GM12878 (cell line): Measurements from ENCODE around the gene ADAD1. TPM values are rescaled to one million over a fixed set of nuclear protein-coding genes. Genes with fewer than 3 reads are reported as not detected.

Experiments used
- ATAC-seq: fragments of 200-7000 bp; cut with Tn5 transposase; 3 replicates; pipeline ENCODE4 v1.9.1; 2020; ENCODE audit warnings: mild to moderate bottlenecking, moderate library complexity
- BruUV-seq: library from RNA; stranded (reverse); fragments of 400-500 nt; replicated peaks from 2 replicates; lab custom pipeline; 2021; lab: Mats Ljungman, UMichigan
- CTCF ChIA-PET: fragments of 300-600 bp; sonication (Branson Sonifier 250); formaldehyde crosslinking; extraction: SDS; loops from one replicate; lab custom pipeline; 2021; ENCODE audit warnings: inconsistent platforms; lab: Yijun Ruan, JAX
- POLR2A ChIA-PET: fragments of 350-600 bp; formaldehyde crosslinking; extraction: SDS; loops from one replicate; lab custom pipeline; 2021; ENCODE audit warnings: inconsistent platforms; lab: Charles Lee
- RAD21 ChIA-PET: fragments of 300-600 bp; sonication (Branson Sonifier 250); formaldehyde crosslinking; loops from one replicate; lab custom pipeline; 2023; ENCODE audit warnings: antibody characterized with exemption; ENCODE audit not compliant: unreplicated experiment; lab: Charles Lee
- SMC1A ChIA-PET: fragments of 300-600 bp; sonication (Branson Sonifier 250); formaldehyde crosslinking; loops from one replicate; lab custom pipeline; 2023; ENCODE audit not compliant: unreplicated experiment, uncharacterized antibody; lab: Charles Lee
- DNase-seq: peaks from one replicate; pipeline ENCODE4 v3.0.0-alpha.2; 2011; ENCODE audit warnings: low read depth, low spot score
- FAIRE-seq: peaks from 3 replicates; lab custom pipeline; 2011; peaks lifted over from hg19 to GRCh38; lab: Jason Lieb, UNC
- H2AFZ ChIP-seq: 2 replicates; pipeline ENCODE4 v1.6.0; 2011; ENCODE audit warnings: low read depth, low read length, control low read depth; ENCODE audit not compliant: control insufficient read depth
- H3K27ac ChIP-seq: 2 replicates; pipeline ENCODE4 v1.5.1; 2011; ENCODE audit warnings: control low read depth; ENCODE audit not compliant: control insufficient read depth, insufficient read depth
- H3K27me3 ChIP-seq, 2 experiments: replicated peaks in 1 of 2; 2 replicates each; pipeline versions ENCODE4 v1.6.0 to v1.6.1; 2011; ENCODE audit warnings: low read length in 1 of 2; ENCODE audit not compliant: control insufficient read depth in 2 of 2, insufficient read depth in 2 of 2
- H3K36me3 ChIP-seq, 2 experiments: 2 replicates each; pipeline ENCODE4 v1.5.1; 2011; ENCODE audit warnings: low read length in 1 of 2; ENCODE audit not compliant: control insufficient read depth in 2 of 2, insufficient read depth in 2 of 2
- H3K4me1 ChIP-seq: 2 replicates; pipeline ENCODE4 v1.6.1; 2011; ENCODE audit warnings: mild to moderate bottlenecking, low read length, moderate library complexity, mixed read lengths; ENCODE audit not compliant: control insufficient read depth, insufficient read depth
- H3K4me2 ChIP-seq: 2 replicates; pipeline ENCODE4 v1.6.0; 2011; ENCODE audit warnings: control low read depth; ENCODE audit not compliant: control insufficient read depth, insufficient read depth
- H3K4me3 ChIP-seq: fragments of 200-600 bp; sonication (generic); 2 replicates; pipeline ENCODE4 v1.5.1; 2016
- H3K79me2 ChIP-seq: 2 replicates; pipeline ENCODE4 v1.6.0; 2011; ENCODE audit warnings: low read length; ENCODE audit not compliant: control insufficient read depth, insufficient read depth
- H3K9ac ChIP-seq: 2 replicates; pipeline ENCODE4 v1.8.0; 2011; ENCODE audit warnings: low read length, control low read depth, mixed read lengths; ENCODE audit not compliant: control insufficient read depth, insufficient read depth
- H3K9me3 ChIP-seq: replicated peaks from 3 replicates; pipeline ENCODE4 v1.5.1; 2011; ENCODE audit warnings: mild to moderate bottlenecking, low read length; ENCODE audit not compliant: control insufficient read depth, insufficient read depth
- H4K20me1 ChIP-seq: 2 replicates; pipeline ENCODE4 v1.6.0; 2011; ENCODE audit not compliant: control insufficient read depth, insufficient read depth
- EP300 ChIP-seq, 2 experiments: fragments of 150-350 bp in 1 of 2; IDR thresholded peaks; 2 replicates each; pipeline ENCODE4 v1.6.1; 2011 to 2012; ENCODE audit warnings: low read depth in 2 of 2, low read length in 2 of 2, borderline replicate concordance in 1 of 2, improper control_type of control experiment in 1 of 2, inconsistent platforms in 1 of 2; ENCODE audit not compliant: control insufficient read depth in 1 of 2
- HDAC2 ChIP-seq: fragments of 200-600 bp; sonication (generic); IDR thresholded peaks from 2 replicates; pipeline ENCODE4 v1.6.1; 2017
- IRF4 ChIP-seq: IDR thresholded peaks from 2 replicates; pipeline ENCODE4 v1.6.1; 2011; ENCODE audit warnings: low read depth, low read length
- NBN ChIP-seq: fragments of 450-650 bp; IDR thresholded peaks from 2 replicates; pipeline ENCODE4 v1.6.1; 2016
- RCOR1 ChIP-seq: conservative IDR thresholded peaks from 2 replicates; pipeline ENCODE4 v1.6.1; 2012; ENCODE audit warnings: low read depth, low read length, improper control_type of control experiment
- SIX5 ChIP-seq: IDR thresholded peaks from 2 replicates; pipeline ENCODE4 v1.6.1; 2011; ENCODE audit warnings: mild to moderate bottlenecking, low read depth, low read length, moderate library complexity; ENCODE audit not compliant: severe bottlenecking
- SPI1 ChIP-seq: IDR thresholded peaks from 2 replicates; pipeline ENCODE4 v1.6.1; 2011; ENCODE audit warnings: low read depth, mild to moderate bottlenecking, low read length, moderate library complexity, borderline replicate concordance; ENCODE audit not compliant: insufficient read depth
- TAF1 ChIP-seq: IDR thresholded peaks from 2 replicates; pipeline ENCODE4 v1.6.1; 2011; ENCODE audit warnings: mild to moderate bottlenecking, low read depth, low read length, borderline replicate concordance
- ZNF274 ChIP-seq: IDR thresholded peaks from one replicate; pipeline ENCODE4 v1.8.0; 2011; ENCODE audit not compliant: insufficient read length, insufficient read depth
- WGBS: methylation state at CpG from one replicate; pipeline ENCODE4 v1.1.6; 2016; ENCODE audit warnings: low lambda C conversion rate; ENCODE audit not compliant: insufficient replicate concordance, insufficient coverage; ENCODE audit errors: missing lambda C conversion rate; 5-methylcytosine and 5-hydroxymethylcytosine counted together
- in situ Hi-C: fragments of 300-500 bp; cut with MboI; formaldehyde crosslinking; loops from 9 replicates; pipeline ENCODE4 v1.14.3; 2018; ENCODE audit warnings: mixed read lengths
- intact Hi-C: fragments of 100-400 bp; cut with micrococcal nuclease; formaldehyde crosslinking; loops from one replicate; pipeline ENCODE4 v1.14.2; 2022; ENCODE audit not compliant: unreplicated experiment
- polyA plus RNA-seq, 11 experiments: library from polyadenylated mRNA; depleted of rRNA in 4 of 11; unstranded in 6 of 11; stranded (reverse) in 5 of 11; fragments of >200 nt; fragmentation: Nextera tagmentation in 4 of 11; fragmentation: Illumina TruSeq in 1 of 11; extraction: Ambion mirVana in 4 of 11; extraction: Trizol in 1 of 11; gene quantifications; 1 replicate in 1 of 11; 2 replicates in 10 of 11; pipeline versions ENCODE4 v1.2.1 to v1.2.3, GENCODE V29; 2011 to 2016; ENCODE audit warnings: inconsistent platforms in 2 of 11, missing spikeins in 2 of 11, low read depth in 1 of 11
- total RNA-seq, 4 experiments: library from RNA; depleted of rRNA in 3 of 4; stranded (reverse); fragments of >200 nt in 3 of 4; fragmentation: Illumina TruSeq in 1 of 4; extraction: Trizol in 1 of 4; gene quantifications; 2 replicates each; pipeline versions ENCODE4 v1.2.1 to v1.2.3, GENCODE V29; 2013 to 2021
- TF ChIP-seq, protein P1 (sequence below): fragments of 450-650 bp; IDR thresholded peaks from 2 replicates; pipeline ENCODE4 v1.6.1; 2017; ENCODE audit warnings: mild to moderate bottlenecking, low read depth, inconsistent platforms; ENCODE audit not compliant: poor library complexity, severe bottlenecking

Gene ADAD1
- total and polyA plus RNA-seq, 10 of the 15 experiments (the other 5 are each of a cell fraction or from before 2014, with no cell fraction given), result not detected

DNA sequence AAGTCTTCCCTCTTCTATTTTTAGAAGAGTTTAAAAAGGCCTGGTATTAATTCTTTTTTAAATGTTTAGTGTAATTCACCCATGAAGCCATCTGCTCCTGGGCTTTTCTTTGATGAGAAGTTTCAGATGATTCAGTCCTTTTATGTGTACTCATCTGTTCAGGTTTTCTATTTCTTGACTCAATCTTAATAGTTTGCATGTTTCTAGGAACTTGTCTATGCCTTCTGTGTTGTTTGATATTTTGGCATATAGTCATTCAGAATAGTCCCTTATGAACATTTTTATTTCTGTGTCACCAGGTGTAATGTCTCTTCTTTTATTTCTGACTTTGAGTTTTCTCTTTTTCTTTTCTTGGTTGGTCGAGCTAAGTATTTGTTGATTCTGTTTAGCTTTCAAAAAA lies 97.9 kb downstream of the ADAD1 start:
- POLR2A ChIA-PET, result no interaction called here
- SMC1A ChIA-PET, result no interaction called here
- ATAC-seq, result no peak

More for the DNA sequence above, 97.9 kb downstream of the ADAD1 start:
- DNase-seq (no peak), FAIRE-seq (no peak)
- H3K4me2 ChIP-seq, result no peak overlapping the region
- H3K27ac ChIP-seq, result no peak overlapping the region
- H4K20me1 ChIP-seq, result no peaks in the 10 kb centered on the region
- intact Hi-C loops (no loop called here), in situ Hi-C loops (no loop called here)
- no peaks in the 10 kb centered on the region for H3K79me2 ChIP-seq
- H2AFZ ChIP-seq, result no peak overlapping the region
- no peaks in the 10 kb centered on the region for H3K9me3 ChIP-seq
- no peaks in the 10 kb centered on the region for H3K36me3 ChIP-seq
- H3K9ac ChIP-seq, result no peak overlapping the region
- TF ChIP-seq ZNF274 (no peak), EP300 (IDR thresholded peaks at IDR 0.05; ENCODE audit: borderline replicate concordance in 1 of 2, control insufficient read depth in 1 of 2, low read depth in 2 of 2, low read length in 2 of 2) (no peak), SIX5 (no peak), IRF4 (no peak), HDAC2 (no peak), TAF1 (no peak), RCOR1 (no peak), SPI1 (no peak), NBN (no peak)
- TF ChIP-seq, protein P1, sequence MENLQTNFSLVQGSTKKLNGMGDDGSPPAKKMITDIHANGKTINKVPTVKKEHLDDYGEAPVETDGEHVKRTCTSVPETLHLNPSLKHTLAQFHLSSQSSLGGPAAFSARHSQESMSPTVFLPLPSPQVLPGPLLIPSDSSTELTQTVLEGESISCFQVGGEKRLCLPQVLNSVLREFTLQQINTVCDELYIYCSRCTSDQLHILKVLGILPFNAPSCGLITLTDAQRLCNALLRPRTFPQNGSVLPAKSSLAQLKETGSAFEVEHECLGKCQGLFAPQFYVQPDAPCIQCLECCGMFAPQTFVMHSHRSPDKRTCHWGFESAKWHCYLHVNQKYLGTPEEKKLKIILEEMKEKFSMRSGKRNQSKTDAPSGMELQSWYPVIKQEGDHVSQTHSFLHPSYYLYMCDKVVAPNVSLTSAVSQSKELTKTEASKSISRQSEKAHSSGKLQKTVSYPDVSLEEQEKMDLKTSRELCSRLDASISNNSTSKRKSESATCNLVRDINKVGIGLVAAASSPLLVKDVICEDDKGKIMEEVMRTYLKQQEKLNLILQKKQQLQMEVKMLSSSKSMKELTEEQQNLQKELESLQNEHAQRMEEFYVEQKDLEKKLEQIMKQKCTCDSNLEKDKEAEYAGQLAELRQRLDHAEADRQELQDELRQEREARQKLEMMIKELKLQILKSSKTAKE, result no peak
- 7% methylated on average over 1 of the region's 1 CpG for WGBS
- no peaks in the 10 kb centered on the region for H3K27me3 ChIP-seq
- CTCF ChIA-PET, result no interaction called here
- RAD21 ChIA-PET, result no interaction called here
- no TSS peak for BruUV-seq
- no peaks in the 10 kb centered on the region for H3K4me1 ChIP-seq
- no peak overlapping the region for H3K4me3 ChIP-seq

Other genes starting within 250 kb of the ADAD1 start
- gene BLTP1, start 226.7 kb upstream of the ADAD1 start, total RNA-seq (2014; rRNA removed), result 22.4 and 26.4 TPM in 2 replicates
- gene BLTP1, start 226.7 kb upstream of the ADAD1 start, total RNA-seq (2014; rRNA removed; fragmentation: Illumina TruSeq; extraction: Trizol), result 29.0 and 33.3 TPM in 2 replicates
- gene BLTP1, start 226.7 kb upstream of the ADAD1 start, total RNA-seq (2021), result 17.3 and 18.8 TPM in 2 replicates
- 38.1 and 52.1 TPM in 2 replicates for gene BLTP1, start 226.7 kb upstream of the ADAD1 start, polyA plus RNA-seq (2011; rRNA removed)
- gene BLTP1, start 226.7 kb upstream of the ADAD1 start, polyA plus RNA-seq (2014; fragmentation: Illumina TruSeq; extraction: Trizol), result 20.8 and 29.3 TPM in 2 replicates
- 1 to 10 TPM; 3.4 to 4.5 TPM for gene BLTP1, start 226.7 kb upstream of the ADAD1 start, polyA plus RNA-seq (2014; fragmentation: Nextera tagmentation; extraction: Ambion mirVana)
- gene BLTP1, start 226.7 kb upstream of the ADAD1 start, polyA plus RNA-seq (2014; rRNA removed), result 13.7 and 13.8 TPM in 2 replicates
- 1 to 10 TPM; 4.9 to 5.2 TPM for gene BLTP1, start 226.7 kb upstream of the ADAD1 start, polyA plus RNA-seq (2016; fragmentation: Nextera tagmentation; extraction: Ambion mirVana)
- not detected in 2 replicates for gene IL2, start 77.7 kb downstream of the ADAD1 start, total RNA-seq (2014; rRNA removed)
- gene IL2, start 77.7 kb downstream of the ADAD1 start, total RNA-seq (2014; rRNA removed; fragmentation: Illumina TruSeq; extraction: Trizol), result not detected in 2 replicates
- gene IL2, start 77.7 kb downstream of the ADAD1 start, total RNA-seq (2021), result 0.66 and 1.2 TPM in 2 replicates
- gene IL2, start 77.7 kb downstream of the ADAD1 start, polyA plus RNA-seq (2011; rRNA removed), result not detected in 2 replicates
- not detected in 2 replicates for gene IL2, start 77.7 kb downstream of the ADAD1 start, polyA plus RNA-seq (2014; fragmentation: Illumina TruSeq; extraction: Trizol)
- not detected for gene IL2, start 77.7 kb downstream of the ADAD1 start, polyA plus RNA-seq (2014; fragmentation: Nextera tagmentation; extraction: Ambion mirVana)
- gene IL2, start 77.7 kb downstream of the ADAD1 start, polyA plus RNA-seq (2014; rRNA removed), result not detected in 2 replicates
- gene IL2, start 77.7 kb downstream of the ADAD1 start, polyA plus RNA-seq (2016; fragmentation: Nextera tagmentation; extraction: Ambion mirVana), result not detected
- not detected in 2 replicates for gene IL21, start 242.1 kb downstream of the ADAD1 start, total RNA-seq (2014; rRNA removed)
- gene IL21, start 242.1 kb downstream of the ADAD1 start, total RNA-seq (2014; rRNA removed; fragmentation: Illumina TruSeq; extraction: Trizol), result not detected in 2 replicates
- not detected in 2 replicates for gene IL21, start 242.1 kb downstream of the ADAD1 start, total RNA-seq (2021)
- gene IL21, start 242.1 kb downstream of the ADAD1 start, polyA plus RNA-seq (2011; rRNA removed), result not detected in 2 replicates
- not detected in 2 replicates for gene IL21, start 242.1 kb downstream of the ADAD1 start, polyA plus RNA-seq (2014; fragmentation: Illumina TruSeq; extraction: Trizol)
- not detected for gene IL21, start 242.1 kb downstream of the ADAD1 start, polyA plus RNA-seq (2014; fragmentation: Nextera tagmentation; extraction: Ambion mirVana)
- gene IL21, start 242.1 kb downstream of the ADAD1 start, polyA plus RNA-seq (2014; rRNA removed), result not detected in 2 replicates
- not detected for gene IL21, start 242.1 kb downstream of the ADAD1 start, polyA plus RNA-seq (2016; fragmentation: Nextera tagmentation; extraction: Ambion mirVana)